Activated CD4-positive, alpha-beta T cell treated with anti-CD3 and anti-CD28 coated beads, Interleukin-2, amount 50 U/mL, for 4 hours (primary cell): ENCODE measurements around the gene HSPA12A.
"Not testable (repeated sequence)": the region's sequence is repeated elsewhere in the genome, so short reads cannot be mapped to it uniquely, and the experiment has no call there.

Experiments used
- DNase-seq, 2 experiments: peaks; one replicate each; pipeline ENCODE4 v3.0.0-alpha.2; 2020

Gene HSPA12A

DNA sequence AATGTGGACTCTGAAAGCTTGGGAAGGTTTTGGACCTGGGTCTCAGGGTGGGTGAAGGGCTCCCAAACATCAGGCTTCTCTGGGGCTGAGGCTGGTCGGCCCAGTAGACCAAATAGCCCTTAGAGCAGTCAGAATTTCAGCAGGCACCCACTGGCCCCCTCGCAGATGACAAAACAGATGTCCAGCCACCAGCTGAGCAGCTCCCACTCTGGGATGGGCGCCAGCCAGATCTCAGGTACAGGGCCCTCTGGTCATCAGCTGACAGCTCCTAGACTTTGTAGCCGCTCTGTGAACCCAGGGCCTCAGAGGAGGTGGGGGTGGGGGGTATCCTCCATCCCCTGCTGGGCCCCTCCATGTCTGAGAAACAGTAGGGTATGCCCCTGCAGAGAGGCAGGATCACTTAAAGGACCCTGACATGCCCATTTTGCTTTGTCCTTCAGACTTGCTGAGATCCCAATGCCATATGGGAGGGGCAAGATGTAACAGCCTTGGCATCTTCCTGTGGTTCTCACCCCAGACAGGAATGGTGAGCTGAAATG lies 26.5 kb downstream of the HSPA12A start:
- no peak for DNase-seq

DNA sequence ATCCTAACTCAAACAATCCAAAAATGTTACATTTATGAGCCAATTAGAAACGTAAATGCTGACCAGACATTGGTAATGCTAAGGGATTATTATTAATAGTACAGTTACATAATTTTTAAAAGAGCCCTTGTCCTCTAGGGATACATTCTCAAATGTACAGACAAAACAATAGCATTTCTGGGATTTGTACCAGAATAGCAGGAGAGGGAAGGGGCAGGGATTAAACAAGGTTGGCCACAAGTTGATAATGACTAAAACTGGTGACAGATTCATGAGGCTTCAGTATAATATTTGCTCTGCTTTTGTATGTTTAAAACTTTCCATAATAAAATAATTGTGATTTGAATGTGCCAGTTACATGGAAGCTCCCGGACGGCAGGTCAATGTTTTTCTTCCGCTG lies 27.0 kb downstream of the HSPA12A start:
- no peak for DNase-seq

DNA sequence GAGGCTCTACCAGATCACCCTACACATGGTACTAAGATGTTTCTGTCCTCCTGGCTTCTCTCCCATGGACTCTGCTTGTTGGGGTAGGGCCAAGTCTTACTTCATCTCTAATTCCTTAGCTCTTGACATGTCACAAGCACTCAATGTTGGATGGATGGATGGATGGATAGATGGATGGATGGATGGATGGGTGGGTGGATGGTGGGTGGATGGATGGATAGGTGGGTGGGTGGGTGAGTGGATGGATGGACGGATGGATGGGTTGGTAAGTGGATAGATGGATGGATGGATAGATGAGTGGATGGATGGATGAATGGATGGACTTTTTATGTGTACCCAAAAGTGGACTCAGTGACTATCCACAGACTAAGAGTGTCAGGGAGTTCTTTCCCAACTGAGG lies 28.5 kb downstream of the HSPA12A start:
- no peak for DNase-seq

DNA sequence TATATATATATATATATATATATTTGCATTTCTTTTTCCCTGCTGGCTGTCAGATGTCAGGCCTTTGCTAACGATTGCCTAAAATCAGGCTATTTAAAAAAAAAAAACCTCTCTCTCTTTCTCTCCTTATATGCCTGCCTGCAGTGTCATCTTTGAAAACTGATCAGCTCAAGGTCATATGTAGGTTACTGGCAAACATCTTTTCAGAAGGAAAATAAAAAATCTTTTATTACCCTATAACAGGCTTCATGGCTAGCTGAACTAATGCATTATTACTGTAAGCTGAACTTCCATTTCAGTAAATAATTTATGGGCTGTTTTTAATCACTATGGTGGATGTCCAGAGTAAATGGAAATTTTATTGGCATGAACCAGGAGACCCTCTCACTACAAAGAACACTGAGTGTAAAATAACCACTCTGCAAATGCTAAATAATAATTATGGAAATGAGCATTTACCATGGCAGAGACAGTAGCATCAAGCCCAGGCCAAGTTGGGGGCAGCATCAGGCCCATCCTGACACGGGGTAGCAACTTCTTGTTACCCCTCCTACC lies 29.3 kb downstream of the HSPA12A start:
- DNase-seq = no peak

DNA sequence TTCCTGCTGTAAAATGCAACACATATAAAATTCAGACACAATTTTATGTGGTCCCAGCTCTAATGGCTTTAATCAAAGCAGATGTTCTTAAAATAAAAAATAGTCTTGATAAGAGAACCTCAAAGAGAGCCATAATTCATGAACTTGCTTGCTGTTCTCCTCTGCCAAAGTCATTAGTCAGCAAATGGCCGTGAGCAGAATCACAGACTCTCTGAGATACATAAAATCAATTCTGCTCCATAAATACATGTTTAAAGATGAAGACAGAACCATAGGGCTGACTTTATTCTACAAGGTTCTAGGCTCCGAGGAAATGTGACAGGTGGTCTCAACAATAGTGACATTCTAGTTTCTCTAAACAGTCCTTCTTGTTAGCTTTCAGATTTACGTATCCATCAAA lies 29.8 kb downstream of the HSPA12A start:
- DNase-seq = no peak

DNA sequence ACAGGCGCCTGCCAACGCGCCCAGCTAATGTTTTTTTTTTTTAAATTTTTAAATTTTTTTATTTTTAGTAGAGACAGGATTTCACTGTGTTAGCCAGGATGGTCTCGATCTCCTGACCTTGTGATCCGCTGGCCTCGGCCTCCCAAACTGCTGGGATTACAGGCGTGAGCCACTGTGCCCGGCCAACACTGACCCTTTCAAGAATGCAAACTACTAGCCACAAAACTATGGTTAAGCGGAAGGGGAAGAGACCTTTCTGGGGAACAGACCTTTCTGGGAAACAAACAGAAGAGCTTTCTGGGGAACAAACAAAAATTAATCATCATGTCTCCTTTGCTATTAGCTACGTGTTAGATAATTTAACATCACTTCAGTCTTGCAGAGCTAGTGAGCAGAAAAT lies 30.6 kb downstream of the HSPA12A start:
- not testable (repeated sequence) for DNase-seq

DNA sequence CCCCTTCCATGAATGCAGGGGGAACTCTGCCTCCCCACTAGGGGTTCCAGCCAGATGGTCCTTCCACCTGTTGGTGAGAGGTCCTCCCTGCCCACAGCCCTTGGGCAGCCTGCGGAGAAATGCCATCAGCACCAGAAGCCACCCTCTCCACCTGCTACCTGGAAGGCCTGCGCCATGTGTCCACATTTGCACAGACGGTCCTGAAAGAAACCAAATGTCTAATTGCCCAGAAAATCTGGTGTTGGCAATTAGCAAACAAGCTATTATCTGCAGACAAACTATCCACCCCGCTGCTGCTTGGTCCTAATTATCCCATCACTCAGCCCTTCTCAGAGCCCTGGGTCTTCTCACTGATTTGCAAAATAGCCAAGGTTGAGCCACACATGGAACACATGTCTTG lies 32.3 kb downstream of the HSPA12A start:
- no peak for DNase-seq

DNA sequence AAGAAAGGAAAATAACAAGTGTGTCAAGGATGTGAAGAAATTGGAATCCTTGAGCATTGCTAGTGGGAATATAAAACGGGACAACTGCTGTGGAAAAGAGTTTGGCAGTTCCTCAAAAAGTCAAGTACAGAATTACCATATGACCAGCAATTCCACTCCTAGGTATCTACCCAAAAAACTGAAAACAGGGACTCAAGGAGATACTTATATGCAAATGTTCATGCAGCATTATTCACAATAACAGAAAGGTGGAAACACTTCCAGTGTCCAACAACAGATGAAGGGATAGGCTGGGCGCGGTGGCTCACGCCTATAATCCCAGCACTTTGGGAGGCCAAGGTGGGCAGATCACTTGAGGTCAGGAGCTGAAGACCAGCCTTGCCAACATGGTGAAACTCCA lies 33.5 kb downstream of the HSPA12A start:
- no peak for DNase-seq

DNA sequence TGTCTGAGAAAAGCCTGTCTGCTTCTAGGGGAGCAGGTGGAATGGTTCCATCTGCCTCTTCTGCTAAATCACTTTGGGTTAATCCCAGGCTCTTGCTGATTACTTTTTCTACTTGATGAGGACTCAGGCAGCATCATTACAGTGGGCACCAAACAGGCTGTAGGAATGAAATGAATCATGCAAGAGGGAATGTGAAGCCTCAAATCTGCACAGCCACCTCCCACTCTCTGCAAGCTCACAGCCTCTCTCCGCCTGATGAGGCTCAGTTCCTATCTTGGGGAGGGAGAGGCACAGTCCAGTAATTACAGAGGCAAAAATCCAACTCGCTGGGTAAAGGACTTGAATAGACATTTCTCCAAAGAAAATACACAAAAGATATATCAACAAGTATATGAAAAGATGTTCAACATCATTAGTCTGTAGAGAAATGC lies 34.0 kb downstream of the HSPA12A start:
- no peak for DNase-seq

DNA sequence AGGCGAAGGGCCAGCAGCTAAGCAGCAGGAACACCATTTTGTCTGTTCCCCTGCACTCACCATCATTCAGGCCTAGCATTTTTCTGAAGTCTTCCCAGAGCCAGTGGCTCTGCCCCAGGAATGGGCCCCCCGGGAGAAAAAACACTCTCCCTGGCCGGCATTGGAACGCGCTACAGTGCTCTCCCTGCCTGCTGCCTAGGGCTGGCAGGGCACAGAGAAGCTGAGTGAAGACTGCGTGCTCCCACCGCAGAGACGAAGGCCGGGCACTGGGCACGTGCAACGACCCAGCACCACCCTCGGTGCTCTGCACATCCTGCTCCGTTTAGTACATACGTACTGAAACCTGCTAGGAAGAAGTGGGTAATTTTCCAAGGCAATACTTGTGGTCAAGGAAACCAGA lies 34.4 kb downstream of the HSPA12A start:
- DNase-seq = no peak

DNA sequence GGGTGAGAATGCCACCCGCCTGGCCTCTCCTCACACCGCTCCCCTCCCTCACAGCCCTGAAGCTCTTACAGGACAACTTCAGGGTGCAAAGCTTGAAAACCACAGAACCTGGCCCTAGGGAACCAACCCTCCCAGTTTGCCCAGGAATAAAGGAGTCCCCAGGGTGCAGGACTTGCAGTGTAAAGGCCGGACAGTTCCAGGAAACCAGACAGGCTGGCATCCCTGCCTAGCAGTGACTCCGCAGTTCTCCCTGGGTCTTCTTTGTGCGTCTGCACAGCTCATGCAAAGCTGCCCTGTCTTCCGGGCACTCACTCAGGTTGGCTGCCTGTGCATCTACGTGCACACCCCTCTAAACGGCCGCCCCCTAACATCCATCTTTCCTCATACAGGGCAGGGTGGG lies 36.1 kb downstream of the HSPA12A start:
- no peak for DNase-seq

DNA sequence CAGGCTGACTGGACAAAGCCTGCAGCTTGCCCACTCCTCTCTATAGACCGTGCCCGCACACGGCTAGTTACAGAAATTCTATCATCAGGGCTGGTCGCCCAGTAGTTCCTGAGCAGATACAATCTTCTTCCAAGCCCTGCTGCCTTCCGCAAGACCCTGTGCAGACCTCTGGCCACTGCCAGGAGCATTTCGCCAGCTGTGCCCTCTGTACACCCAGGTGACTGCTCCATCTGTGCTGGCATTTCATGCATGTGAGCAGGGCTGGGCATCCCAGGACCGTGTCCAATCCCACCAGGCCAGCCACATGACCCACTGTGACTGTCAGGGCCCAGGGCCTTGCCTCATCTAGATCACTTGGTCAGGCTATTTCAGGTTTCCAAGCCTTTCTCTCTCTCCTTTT lies 36.9 kb downstream of the HSPA12A start:
- DNase-seq = no peak

DNA sequence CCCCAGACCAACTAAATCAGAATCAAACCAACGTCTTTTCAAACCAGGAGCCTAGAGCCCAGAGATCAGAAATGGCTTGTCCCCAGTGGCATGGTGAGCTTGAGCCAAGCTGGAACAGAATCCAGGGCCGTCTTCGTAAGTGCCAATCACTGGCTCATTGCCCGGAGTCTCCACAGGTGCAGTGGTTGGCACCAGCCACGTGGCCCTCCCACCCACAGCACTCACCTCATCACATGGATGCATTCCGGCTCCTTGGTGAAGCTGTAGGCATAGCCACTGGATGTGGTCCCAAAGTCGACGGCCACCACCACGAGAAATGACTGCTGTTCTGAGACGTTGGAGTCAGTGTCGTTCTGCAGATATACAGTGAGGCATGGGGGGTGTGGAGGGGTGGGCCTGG lies 37.4 kb downstream of the HSPA12A start:
- no peak for DNase-seq

DNA sequence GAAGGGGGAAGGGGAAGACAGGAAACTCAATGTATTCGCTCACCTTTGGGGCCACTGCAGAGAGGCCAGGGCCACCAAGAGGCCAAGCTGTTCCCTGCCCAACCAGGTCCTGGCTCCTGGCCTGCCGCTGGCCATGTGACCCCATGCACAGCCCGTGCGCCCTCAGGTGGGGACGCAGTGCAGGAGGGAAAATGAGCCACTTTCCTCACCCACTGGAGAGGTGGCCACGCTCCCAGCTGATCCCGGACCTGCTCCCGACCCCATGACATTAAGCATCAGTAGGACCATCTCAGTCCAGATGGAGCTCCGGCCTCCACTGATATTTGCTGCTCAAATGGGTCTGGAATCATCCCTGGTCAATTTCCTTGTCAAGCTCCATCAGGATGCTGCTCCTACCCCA lies 40.2 kb downstream of the HSPA12A start:
- DNase-seq = no peak

DNA sequence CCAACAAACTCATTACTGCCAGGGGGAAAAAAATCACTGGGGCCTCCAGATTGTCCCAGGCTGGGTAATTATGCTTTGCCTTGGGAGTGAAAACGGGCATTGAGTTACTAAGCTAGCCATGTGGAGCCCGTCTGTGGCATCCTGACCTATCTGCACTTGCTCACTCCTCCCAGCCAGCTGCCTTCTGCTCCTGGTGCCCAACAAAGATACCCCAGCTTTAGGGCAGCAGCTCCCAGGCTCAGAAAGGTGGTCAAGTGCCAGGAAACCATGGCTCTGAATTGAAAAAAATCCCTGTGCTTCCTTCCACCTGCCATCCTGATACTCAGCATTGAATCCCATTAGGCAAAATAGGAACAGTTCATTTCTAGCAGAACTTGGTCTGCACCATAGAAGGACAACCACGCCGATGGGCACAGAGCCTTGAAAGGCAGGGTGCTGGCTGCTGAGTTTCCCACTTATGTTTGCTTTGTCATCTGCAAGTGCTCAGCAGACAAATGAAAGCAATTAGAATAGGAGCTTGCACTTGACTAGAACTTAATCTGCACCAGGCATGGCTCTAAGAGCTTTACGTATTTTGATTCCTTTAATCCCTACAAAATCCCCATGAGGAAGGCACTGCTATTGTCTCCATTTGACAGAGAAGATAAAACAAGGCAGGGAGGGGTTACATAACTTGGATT lies 42.8 kb downstream of the HSPA12A start:
- no peak for DNase-seq

DNA sequence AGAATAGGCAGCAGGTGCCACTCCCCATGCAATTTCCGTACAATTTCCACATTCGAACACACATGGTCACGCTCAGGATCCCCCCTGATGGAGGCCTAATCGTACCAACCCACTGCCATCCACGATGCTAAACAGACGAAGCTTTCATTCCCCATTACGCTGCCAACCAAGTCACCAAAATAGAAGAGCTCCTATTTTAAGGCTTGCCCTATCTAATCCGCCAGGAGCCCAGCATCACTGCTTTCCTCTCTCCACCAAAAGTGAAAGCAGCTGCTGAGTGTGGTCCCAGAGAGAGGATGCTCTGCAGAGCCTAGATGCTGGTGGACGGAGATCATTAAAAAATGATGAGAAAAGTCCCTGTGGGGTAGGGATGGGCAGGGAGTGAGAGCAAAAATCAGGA lies 43.3 kb downstream of the HSPA12A start:
- DNase-seq = no peak

DNA sequence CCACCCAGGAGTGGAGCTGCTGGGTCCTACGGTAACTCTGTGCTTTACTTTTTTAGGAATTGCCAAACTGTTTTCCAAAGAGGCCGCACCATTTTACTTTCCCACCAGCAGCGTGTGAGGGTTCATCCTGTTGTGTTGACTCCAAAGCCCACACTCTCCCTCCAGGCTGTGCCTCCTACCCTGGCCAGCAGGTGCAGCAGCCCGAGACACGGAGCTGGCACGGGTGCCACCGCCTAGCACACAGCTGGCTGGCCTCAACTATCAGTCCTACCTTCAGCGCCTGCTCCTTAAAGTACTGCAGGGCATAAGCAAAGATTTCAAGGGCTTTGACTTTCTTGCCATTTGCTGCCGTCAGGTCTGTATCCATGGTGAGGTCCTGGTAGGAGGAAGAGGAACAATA lies 44.0 kb downstream of the HSPA12A start:
- no peak for DNase-seq

DNA sequence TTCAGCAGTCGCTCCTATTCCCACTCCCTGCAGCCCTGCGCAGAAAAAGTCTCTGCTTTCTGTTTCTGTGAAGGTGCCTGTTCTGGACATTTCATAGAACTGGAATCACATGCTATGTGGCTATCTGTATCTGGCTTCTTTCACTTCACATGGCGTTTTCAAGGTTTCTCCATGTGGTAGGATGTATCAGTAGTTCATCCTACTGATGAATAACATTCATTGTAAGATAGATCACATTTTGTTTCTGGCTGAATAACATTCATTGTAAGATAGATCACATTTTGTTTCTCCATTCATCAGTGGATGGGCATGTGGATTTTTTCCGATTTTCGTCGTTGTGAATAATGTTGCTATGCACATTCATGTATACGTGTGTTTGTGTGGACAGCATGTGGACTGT lies 44.5 kb downstream of the HSPA12A start:
- DNase-seq = no peak

DNA sequence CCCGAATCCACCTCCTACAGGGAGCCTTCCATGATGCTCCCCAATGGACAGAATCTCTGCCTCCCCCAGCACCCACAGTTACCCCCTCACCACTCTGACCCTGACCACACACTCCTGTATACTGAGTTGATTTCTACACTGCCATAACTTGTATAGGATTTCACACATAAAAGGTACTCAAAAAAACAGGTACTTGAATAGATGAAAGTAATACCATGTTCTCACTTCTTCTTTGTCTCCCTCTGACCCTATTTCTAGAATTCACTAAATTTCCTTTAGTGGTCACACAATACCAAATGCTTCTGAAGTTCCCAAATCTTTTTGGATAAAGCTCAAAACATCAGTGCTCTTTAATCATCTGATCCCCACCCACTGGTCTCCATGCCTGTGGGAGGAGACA lies 45.4 kb downstream of the HSPA12A start:
- DNase-seq = no peak

DNA sequence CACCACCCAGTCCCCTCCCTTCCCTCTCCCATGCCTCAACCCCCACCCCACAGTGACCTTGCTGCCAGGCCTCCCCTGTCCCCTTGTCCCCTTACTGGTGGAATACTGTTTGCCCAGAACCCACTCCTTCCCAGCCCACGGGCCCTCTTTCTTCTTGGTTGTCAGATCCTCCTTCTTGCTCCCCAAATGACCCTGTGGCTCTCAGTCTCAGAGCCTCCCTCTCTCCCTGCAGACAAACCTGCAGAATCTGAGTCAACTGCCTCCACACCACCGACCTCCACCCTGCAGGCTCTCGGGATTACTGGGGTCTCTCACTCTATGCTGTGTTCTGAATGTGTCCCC lies 47.5 kb downstream of the HSPA12A start:
- no peak for DNase-seq

DNA sequence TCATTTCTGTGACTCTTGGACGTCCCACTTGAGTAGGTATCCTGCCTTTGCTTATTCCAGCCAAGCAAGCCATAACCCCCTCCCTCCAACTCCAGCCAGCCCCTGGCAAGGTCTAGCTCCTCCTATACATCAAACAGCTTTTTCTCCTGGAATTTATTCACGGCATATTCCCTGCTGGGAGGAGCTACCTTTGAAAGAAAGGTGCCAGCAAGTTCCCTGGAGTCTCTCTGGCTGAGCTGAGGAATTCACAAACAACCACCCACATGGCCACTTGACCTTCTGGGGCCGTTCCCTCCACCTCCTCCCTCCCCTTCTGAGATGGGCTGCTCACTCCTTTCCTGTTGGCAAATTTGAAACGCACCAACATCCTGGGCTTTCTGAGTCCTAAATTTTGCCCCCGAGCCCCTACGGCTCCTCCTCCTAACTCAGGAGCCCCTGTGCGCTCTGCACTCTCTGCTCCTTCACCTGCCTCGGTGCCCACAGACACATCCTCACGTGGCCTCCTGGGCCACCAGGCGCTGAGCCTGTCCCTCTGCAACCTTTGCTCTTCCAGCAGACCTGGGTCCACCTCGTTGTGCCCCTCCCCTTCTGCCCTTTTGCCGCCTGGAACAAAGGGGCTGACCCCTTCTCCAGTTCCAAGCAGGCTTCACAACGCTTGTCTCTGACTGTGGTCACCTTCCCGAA lies 48.0 kb downstream of the HSPA12A start:
- no peak for DNase-seq

DNA sequence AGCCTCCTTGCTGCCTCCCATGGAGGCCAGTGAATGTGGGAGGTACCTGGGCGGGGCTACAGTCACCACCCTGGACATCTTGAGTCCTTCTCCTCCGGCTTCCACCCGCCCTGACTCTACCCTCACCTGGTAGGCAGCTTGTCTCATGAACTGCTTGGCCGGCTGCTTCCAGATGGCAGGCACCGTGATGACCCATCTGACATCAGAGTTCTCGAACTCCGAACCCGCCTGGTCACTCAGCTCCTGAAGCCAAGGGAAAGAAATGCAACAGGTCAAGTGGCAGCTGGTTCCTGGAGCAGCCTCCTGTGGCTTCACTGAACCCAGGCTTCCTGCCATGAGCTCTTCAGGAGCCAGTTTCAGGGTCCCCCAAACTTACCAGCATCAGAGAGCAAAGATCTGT lies 50.1 kb downstream of the HSPA12A start:
- no peak for DNase-seq

DNA sequence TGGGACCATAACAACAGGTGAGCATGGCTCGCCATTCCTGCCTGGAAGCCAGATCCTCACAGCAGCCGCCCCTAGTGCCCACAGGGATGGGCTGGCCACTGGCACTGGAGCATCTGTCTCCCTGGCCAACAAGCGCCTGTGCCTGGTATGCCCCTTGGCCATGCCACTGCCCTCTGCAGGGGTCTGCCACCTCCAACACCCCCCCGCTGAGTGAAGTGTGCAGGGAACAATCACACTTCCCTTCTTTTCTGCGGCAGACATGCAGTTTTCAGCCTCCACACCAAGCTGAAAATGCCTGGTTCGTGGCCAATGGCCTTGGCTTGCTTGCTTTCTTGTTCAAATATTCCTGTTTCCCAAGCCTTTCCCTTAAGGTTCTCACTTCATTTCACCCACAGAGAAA lies 50.7 kb downstream of the HSPA12A start:
- no peak for DNase-seq
